Glutamatergic neuron (in vitro differentiated cells): ENCODE data around the gene CR1L. TPM values are rescaled to one million over a fixed set of nuclear protein-coding genes. Genes with fewer than 3 reads are reported as not detected.
"Not testable (repeated sequence)": the region's sequence is repeated elsewhere in the genome, so short reads cannot be mapped to it uniquely, and the experiment has no call there.

Experiments
- DNase-seq: peaks from one replicate; pipeline ENCODE4 v3.0.0; 2022
- H3K27ac Mint-ChIP-seq: one replicate; pipeline ENCODE4 v1.8.0; 2020; ENCODE audit warnings: mild to moderate bottlenecking, mixed read lengths, inconsistent platforms; ENCODE audit not compliant: unreplicated experiment
- H3K27me3 Mint-ChIP-seq: one replicate; pipeline ENCODE4 v1.8.0; 2020; ENCODE audit warnings: mild to moderate bottlenecking, moderate library complexity, mixed read lengths, inconsistent platforms; ENCODE audit not compliant: unreplicated experiment
- H3K36me3 Mint-ChIP-seq: one replicate; pipeline ENCODE4 v1.8.0; 2020; ENCODE audit warnings: mild to moderate bottlenecking, mixed read lengths, inconsistent platforms; ENCODE audit not compliant: unreplicated experiment
- H3K4me1 Mint-ChIP-seq: one replicate; pipeline ENCODE4 v1.8.0; 2020; ENCODE audit warnings: mild to moderate bottlenecking, low read depth, mixed read lengths, inconsistent platforms; ENCODE audit not compliant: unreplicated experiment
- H3K4me3 Mint-ChIP-seq: one replicate; pipeline ENCODE4 v1.8.0; 2020; ENCODE audit warnings: mild to moderate bottlenecking, mixed read lengths, inconsistent platforms; ENCODE audit not compliant: unreplicated experiment
- H3K9me3 Mint-ChIP-seq: one replicate; pipeline ENCODE4 v1.8.0; 2020; ENCODE audit warnings: mild to moderate bottlenecking, moderate library complexity, mixed read lengths, inconsistent platforms; ENCODE audit not compliant: unreplicated experiment
- CTCF ChIP-seq: fragments of 200-600 bp; sonication (generic); IDR thresholded peaks from one replicate; pipeline ENCODE4 v1.5.0; 2021; ENCODE audit not compliant: partially characterized antibody, unreplicated experiment
- total RNA-seq: library from RNA; stranded (reverse); fragmentation: NEBNext Ultra II Directional; extraction: Animal tissue kit (Norgen Biotek cat#: 25700); gene quantifications from one replicate; pipeline ENCODE4 v1.2.1, GENCODE V29; 2021; ENCODE audit not compliant: unreplicated experiment

The CR1L gene
- total RNA-seq, 1 donor from 2014 or later: not detected

GRCh38 chr1:207703712-207704111 lies 58.8 kb downstream of the CR1L start:
- H3K27me3 Mint-ChIP-seq: no peaks in the 10 kb centered on the region

GRCh38 chr1:207708004-207708403 lies 63.1 kb downstream of the CR1L start:
- H3K9me3 Mint-ChIP-seq, H3K4me1 Mint-ChIP-seq, H3K36me3 Mint-ChIP-seq, H3K27me3 Mint-ChIP-seq, H3K27ac Mint-ChIP-seq, DNase-seq, H3K4me3 Mint-ChIP-seq: not testable (repeated sequence)

More at GRCh38 chr1:207703712-207704111, 58.8 kb downstream of the CR1L start:
- Mint-ChIP-seq H3K36me3 (no peaks in the 10 kb centered on the region), H3K27ac (no peak overlapping the region), H3K9me3 (no peaks in the 10 kb centered on the region), H3K4me3 (no peak overlapping the region), H3K4me1 (peaks cover 2% of the 10 kb centered on the region)
- no peak for TF ChIP-seq CTCF
- DNase-seq: no peak

DNA sequence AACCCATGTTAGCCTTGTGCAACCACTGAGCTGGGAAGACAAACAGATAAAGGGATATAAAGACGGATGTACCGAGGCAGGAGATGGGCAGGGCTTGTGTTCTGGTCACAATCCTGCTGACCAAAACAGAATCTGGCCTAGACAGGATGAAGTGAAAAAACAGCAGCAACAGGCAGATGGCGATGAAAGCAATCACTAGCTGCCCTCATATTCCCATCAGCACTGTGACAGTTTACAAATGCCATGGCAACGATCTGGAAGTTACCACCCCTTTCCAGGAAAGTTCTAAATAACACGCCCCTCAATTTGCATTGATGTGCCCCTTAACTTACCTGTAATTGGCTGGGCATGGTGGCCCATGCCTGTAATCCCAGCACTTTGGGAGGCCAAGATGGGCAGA lies 66.4 kb downstream of the CR1L start:
- peaks cover 11% of the 10 kb centered on the region for H3K36me3 Mint-ChIP-seq
- no peak overlapping the region for H3K4me3 Mint-ChIP-seq
- H3K9me3 Mint-ChIP-seq: peaks cover 3% of the 10 kb centered on the region
- no peak for DNase-seq
- TF ChIP-seq CTCF: no peak
- no peak overlapping the region for H3K27ac Mint-ChIP-seq
- no peaks in the 10 kb centered on the region for H3K27me3 Mint-ChIP-seq
- peaks cover 2% of the 10 kb centered on the region for H3K4me1 Mint-ChIP-seq

DNA sequence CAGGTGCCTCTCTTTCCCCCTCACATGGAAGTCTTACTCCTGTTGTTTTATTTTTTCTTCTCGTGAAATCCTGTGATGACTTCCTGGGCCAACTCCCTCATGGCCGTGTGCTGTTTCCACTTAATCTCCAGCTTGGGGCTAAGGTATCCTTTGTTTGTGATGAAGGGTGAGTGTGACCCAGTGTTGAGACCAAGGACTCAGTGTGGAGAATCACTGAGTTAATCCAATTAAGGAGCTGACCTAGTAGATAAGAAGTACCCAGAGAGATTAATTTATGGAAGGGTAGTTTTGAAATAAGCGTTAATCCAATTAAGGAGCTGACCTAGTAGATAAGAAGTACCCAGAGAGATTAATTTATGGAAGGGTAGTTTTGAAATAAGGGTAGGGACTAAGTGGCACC lies 67.8 kb downstream of the CR1L start:
- H3K27ac Mint-ChIP-seq, H3K27me3 Mint-ChIP-seq: not testable (repeated sequence)

DNA sequence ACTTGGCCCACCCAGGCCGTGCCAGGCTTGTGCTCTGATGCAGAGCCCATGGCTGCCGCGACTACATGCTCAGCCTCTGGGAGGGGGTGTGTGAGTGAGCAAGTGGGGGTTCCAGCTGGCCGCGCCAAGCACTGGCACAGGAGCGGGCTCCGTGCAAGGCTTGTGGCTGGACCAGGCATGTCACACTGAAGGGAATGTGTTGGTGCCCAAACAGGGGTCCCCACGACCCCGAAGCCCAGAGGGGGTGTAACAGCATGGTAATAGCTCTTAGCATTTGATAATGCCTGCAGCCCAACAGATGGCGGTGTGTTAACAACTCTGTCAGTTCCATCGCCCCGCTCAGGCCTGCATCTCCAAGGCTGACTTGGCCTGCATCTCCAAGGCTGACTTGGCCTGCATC lies 68.6 kb downstream of the CR1L start:
- Mint-ChIP-seq H3K27me3 (no peaks in the 10 kb centered on the region), H3K36me3 (peaks cover 11% of the 10 kb centered on the region), H3K9me3 (peaks cover 3% of the 10 kb centered on the region), H3K27ac (no peak overlapping the region), H3K4me3 (no peak overlapping the region), H3K4me1 (no peaks in the 10 kb centered on the region)
- no peak for TF ChIP-seq CTCF
- no peak for DNase-seq

More for the DNA sequence above, 67.8 kb downstream of the CR1L start:
- H3K36me3 Mint-ChIP-seq: peaks cover 11% of the 10 kb centered on the region
- H3K9me3 Mint-ChIP-seq, DNase-seq, H3K4me3 Mint-ChIP-seq, H3K4me1 Mint-ChIP-seq: not testable (repeated sequence)

- H3K27me3 Mint-ChIP-seq: peaks cover 2% of the 10 kb centered on the region
- no peaks in the 10 kb centered on the region for H3K4me1 Mint-ChIP-seq
- peaks cover under 1% of the 10 kb centered on the region for H3K36me3 Mint-ChIP-seq
- TF ChIP-seq CTCF: no peak
- H3K27ac Mint-ChIP-seq: no peak overlapping the region
- H3K9me3 Mint-ChIP-seq: no peaks in the 10 kb centered on the region
- no peak for DNase-seq
- H3K4me3 Mint-ChIP-seq: no peak overlapping the region
Observed at GRCh38 chr1:207719234-207719633, 74.3 kb downstream of the CR1L start.

DNA sequence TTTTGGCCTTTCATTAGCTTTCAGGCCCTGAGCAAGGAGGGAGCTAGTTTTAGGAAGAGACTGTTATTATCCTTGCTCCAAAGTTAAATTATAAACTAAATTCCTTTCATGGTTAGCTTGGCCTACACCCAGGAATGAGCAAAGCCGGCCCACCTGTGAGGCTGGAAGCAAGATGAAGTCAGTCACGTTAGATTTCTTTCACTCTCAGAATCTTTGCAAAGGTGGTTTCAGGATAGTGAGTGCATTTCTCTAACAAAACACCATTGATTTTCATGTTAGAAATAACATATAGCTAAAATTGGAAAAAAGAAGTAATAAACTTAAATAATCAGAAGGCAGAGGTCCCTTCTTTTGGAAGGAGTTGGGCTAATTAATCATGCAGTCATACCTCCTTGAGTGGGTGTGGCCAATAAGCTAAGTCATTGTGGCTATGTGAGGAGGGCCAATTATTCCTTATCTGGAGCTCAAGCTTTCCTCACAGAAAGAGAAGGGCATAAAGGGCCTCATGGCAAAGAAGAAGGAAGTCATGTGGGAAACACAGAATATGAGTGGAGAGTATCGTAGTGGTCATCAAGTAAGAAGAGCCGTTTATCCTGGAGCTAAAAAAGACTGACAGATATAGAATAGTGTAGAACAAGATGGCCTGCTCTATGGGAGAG lies 83.4 kb downstream of the CR1L start:
- not testable (repeated sequence) for H3K9me3 Mint-ChIP-seq, DNase-seq, H3K4me3 Mint-ChIP-seq, H3K27ac Mint-ChIP-seq, H3K36me3 Mint-ChIP-seq, H3K27me3 Mint-ChIP-seq, H3K4me1 Mint-ChIP-seq

GRCh38 chr1:207737503-207738157 lies 92.7 kb downstream of the CR1L start:
- not testable (repeated sequence) for H3K4me1 Mint-ChIP-seq, H3K9me3 Mint-ChIP-seq, H3K27ac Mint-ChIP-seq, DNase-seq, H3K36me3 Mint-ChIP-seq, H3K27me3 Mint-ChIP-seq, H3K4me3 Mint-ChIP-seq
